ENCODE measurements around the gene FAF1.

GRCh38 chr1:50693829-50694228 lies 266.2 kb downstream of the FAF1 start:
- no peak for TF ChIP-seq TARDBP (IDR thresholded peaks at IDR 0.05)
- no peak for TF ChIP-seq BHLHE40 (IDR thresholded peaks at IDR 0.05; ENCODE audit: borderline replicate concordance)
